HEK293T (cell line): ENCODE data around the gene NOA1.
"Not testable (repeated sequence)": the region's sequence is repeated elsewhere in the genome, so short reads cannot be mapped to it uniquely, and the experiment has no call there.

Experiments
- CTCF ChIA-PET: fragments of 350-600 bp; formaldehyde crosslinking; extraction: SDS; loops from one replicate; lab custom pipeline; 2021; ENCODE audit warnings: antibody characterized with exemption, inconsistent platforms; lab: Yijun Ruan, JAX
- POLR2A ChIA-PET: fragments of 350-600 bp; formaldehyde crosslinking; extraction: SDS; loops from one replicate; lab custom pipeline; 2020; ENCODE audit warnings: antibody characterized with exemption, inconsistent platforms; lab: Yijun Ruan, JAX
- DNase-seq: peaks from one replicate; pipeline ENCODE4 v3.0.0; 2012; ENCODE audit warnings: mixed read lengths; ENCODE audit errors: extremely low spot score
- ARNT ChIP-seq: fragments of 450-650 bp; IDR thresholded peaks from 2 replicates; pipeline ENCODE4 v1.6.1; 2017; ENCODE audit warnings: mild to moderate bottlenecking
- BHLHE40 ChIP-seq: fragments of 450-650 bp; IDR thresholded peaks from 2 replicates; pipeline ENCODE4 v1.6.1; 2016; ENCODE audit warnings: mild to moderate bottlenecking, moderate library complexity, borderline replicate concordance
- CTBP1 ChIP-seq: fragments of 450-650 bp; IDR thresholded peaks from 2 replicates; pipeline ENCODE4 v1.6.1; 2016; ENCODE audit warnings: borderline replicate concordance
- ELF4 ChIP-seq: fragments of 450-650 bp; IDR thresholded peaks from 2 replicates; pipeline ENCODE4 v1.6.1; 2017; ENCODE audit warnings: antibody characterized with exemption
- FOXA1 ChIP-seq: fragments of 450-650 bp; IDR thresholded peaks from 2 replicates; pipeline ENCODE4 v1.6.1; 2016; ENCODE audit warnings: mild to moderate bottlenecking
- FOXK2 ChIP-seq: fragments of 450-650 bp; IDR thresholded peaks from 2 replicates; pipeline ENCODE4 v1.6.1; 2016; ENCODE audit warnings: mild to moderate bottlenecking
- FOXM1 ChIP-seq: fragments of 450-650 bp; IDR thresholded peaks from 2 replicates; pipeline ENCODE4 v1.6.1; 2017; ENCODE audit warnings: mild to moderate bottlenecking, borderline replicate concordance
- HDGF ChIP-seq: fragments of 450-650 bp; IDR thresholded peaks from 2 replicates; pipeline ENCODE4 v1.6.1; 2017; ENCODE audit warnings: antibody characterized with exemption, borderline replicate concordance
- L3MBTL2 ChIP-seq: fragments of 450-650 bp; conservative IDR thresholded peaks from 2 replicates; pipeline ENCODE4 v1.6.1; 2016; ENCODE audit warnings: mild to moderate bottlenecking
- LEF1 ChIP-seq: fragments of 450-650 bp; IDR thresholded peaks from 2 replicates; pipeline ENCODE4 v1.6.1; 2017; ENCODE audit warnings: mild to moderate bottlenecking, borderline replicate concordance
- NFRKB ChIP-seq: fragments of 450-650 bp; IDR thresholded peaks from 2 replicates; pipeline ENCODE4 v1.6.1; 2016; ENCODE audit warnings: mild to moderate bottlenecking, moderate library complexity
- SP1 ChIP-seq: fragments of 450-650 bp; IDR thresholded peaks from 2 replicates; pipeline ENCODE4 v1.6.1; 2017
- SUZ12 ChIP-seq: fragments of 450-650 bp; IDR thresholded peaks from 2 replicates; pipeline ENCODE4 v1.6.1; 2016; ENCODE audit warnings: mild to moderate bottlenecking
- TARDBP ChIP-seq: fragments of 450-650 bp; IDR thresholded peaks from 2 replicates; pipeline ENCODE4 v1.6.1; 2016
- ZNF384 ChIP-seq: fragments of 450-650 bp; IDR thresholded peaks from 2 replicates; pipeline ENCODE4 v1.6.1; 2016
- TF ChIP-seq, protein P1 (sequence below): fragments of 450-650 bp; IDR thresholded peaks from 2 replicates; pipeline ENCODE4 v1.6.1; 2016

NOA1 gene

DNA sequence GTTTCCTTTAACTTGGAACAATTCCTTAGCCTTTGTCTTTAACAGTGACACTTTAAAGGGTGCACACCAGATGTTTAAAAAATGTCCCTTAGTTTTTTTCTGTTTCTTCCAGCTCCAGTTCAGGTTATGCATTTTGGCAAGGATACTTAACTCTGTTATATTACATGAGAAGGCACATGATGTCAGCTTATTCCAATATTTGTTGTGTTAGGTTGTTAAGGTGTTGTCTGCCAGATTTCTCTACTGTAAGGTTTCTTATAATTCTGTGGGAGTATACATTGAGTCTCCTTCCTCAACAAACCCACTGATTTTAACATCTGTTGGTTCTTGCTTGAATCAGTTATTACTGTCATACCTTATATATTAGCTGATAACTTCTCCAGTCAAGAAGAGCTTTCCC is 36.4 kb downstream of the NOA1 start:
- no peak for DNase-seq
- ChIA-PET POLR2A (no interaction called here), CTCF (interaction anchor here (0.6 kb wide), 1 partner anchor 258 kb away, joined by 4 read pairs; no protein-coding TSS in a partner anchor)
- TF ChIP-seq ZNF384 (no peak), SP1 (no peak), LEF1 (no peak), FOXK2 (no peak), HDGF (no peak), CTBP1 (no peak), BHLHE40 (no peak), L3MBTL2 (no peak), NFRKB (no peak), ELF4 (no peak)

DNA sequence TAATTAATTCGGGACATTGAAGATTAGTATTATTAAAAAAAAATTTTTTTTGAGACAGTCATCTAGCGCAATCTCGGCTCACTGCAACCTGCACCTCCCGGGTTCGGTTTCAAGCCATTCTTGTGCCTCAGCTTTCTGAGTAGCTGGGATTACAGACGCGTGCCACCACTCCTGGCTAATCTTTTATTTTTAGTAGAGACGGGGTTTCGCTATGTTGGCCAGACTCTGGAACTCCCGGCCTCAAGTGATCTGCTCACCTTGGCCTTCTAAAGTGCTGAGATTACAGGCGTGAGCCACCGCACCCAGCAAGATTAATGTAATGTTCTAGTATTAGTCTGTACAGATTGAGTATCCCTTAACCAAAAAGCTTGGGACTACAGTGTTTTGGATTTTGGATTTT is 37.0 kb downstream of the NOA1 start:
- CTCF ChIA-PET: no interaction called here
- TF ChIP-seq TARDBP: no peak
- TF ChIP-seq FOXM1: no peak
- no peak for TF ChIP-seq ZNF384
- no peak for TF ChIP-seq CTBP1
- DNase-seq: no peak
- POLR2A ChIA-PET: no interaction called here

DNA sequence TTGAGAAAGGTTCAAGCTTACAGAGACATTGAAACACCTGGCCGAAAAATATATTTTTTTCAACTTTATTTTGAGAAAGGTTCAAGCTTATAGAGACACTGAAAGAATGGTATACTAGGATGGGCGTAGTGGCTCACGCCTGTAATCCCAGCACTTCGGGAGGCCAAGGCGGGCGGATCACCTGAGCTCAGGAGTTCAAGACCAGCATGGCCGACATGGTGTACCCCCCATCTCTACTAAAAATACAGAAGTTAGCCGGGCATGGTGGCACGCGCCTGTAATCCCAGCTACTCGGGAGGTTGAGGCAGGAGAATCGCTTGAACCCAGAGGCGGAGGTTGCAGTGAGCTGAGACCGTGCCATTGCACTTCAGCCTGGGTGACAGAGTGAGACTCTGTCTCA is 37.6 kb downstream of the NOA1 start:
- DNase-seq, POLR2A ChIA-PET, CTCF ChIA-PET: not testable (repeated sequence)

DNA sequence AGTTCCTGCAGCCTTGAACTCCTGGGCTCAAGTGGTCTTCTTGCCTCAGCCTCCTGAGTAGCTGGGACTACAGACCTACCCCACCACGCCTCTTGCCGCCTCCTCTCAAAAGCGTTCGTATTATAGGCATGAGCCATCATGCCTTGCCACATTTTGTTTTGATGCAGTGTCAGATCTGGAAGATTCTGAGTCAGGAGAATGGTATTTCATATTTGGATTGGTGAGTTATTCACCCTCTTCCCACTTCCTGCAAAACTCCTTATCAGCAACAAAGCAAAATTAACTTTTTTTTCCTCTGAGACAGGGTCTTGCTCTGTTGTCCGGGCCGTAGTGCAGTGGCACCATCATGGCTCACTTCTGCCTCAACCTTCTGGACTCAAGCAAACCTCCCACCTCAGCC is 40.1 kb downstream of the NOA1 start:
- POLR2A ChIA-PET: no interaction called here
- CTCF ChIA-PET: interaction anchor here (0.6 kb wide), 1 partner anchor 23 kb away, joined by 5 read pairs; no protein-coding TSS in a partner anchor
- DNase-seq: no peak
- TF ChIP-seq FOXK2: no peak
- no peak for TF ChIP-seq L3MBTL2
- no peak for TF ChIP-seq TARDBP
- TF ChIP-seq CTBP1: no peak
- no peak for TF ChIP-seq LEF1
- no peak for TF ChIP-seq SP1
- TF ChIP-seq, protein P1, sequence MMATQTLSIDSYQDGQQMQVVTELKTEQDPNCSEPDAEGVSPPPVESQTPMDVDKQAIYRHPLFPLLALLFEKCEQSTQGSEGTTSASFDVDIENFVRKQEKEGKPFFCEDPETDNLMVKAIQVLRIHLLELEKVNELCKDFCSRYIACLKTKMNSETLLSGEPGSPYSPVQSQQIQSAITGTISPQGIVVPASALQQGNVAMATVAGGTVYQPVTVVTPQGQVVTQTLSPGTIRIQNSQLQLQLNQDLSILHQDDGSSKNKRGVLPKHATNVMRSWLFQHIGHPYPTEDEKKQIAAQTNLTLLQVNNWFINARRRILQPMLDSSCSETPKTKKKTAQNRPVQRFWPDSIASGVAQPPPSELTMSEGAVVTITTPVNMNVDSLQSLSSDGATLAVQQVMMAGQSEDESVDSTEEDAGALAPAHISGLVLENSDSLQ: no peak

DNA sequence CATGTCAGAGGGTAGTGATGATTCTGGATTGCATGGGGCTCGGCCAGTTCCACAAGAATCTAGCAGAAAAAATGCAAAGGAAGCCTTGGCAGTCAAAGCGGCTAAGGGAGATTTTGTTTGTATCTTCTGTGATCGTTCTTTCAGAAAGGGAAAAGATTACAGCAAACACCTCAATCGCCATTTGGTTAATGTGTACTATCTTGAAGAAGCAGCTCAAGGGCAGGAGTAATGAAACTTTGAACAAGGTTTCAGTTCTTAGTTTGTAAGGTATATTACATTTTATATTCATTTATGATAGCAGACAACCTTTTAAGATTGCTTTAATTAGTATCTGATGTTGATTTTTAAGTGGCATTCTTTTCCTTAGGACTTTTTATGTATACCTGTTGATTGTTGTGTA is 45.5 kb downstream of the NOA1 start:
- CTCF ChIA-PET: no interaction called here

DNA sequence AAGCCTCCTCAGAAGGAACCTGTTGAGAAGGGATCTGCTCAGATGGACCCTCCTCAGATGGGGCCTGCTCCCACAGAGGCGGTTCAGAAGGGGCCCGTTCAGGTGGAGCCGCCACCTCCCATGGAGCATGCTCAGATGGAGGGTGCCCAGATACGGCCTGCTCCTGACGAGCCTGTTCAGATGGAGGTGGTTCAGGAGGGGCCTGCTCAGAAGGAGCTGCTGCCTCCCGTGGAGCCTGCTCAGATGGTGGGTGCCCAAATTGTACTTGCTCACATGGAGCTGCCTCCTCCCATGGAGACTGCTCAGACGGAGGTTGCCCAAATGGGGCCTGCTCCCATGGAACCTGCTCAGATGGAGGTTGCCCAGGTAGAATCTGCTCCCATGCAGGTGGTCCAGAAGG is 46.8 kb downstream of the NOA1 start:
- ChIA-PET POLR2A (no interaction called here), CTCF (interaction anchor here (0.6 kb wide), 1 partner anchor 542 kb away, joined by 7 read pairs; no protein-coding TSS in a partner anchor)
- TF ChIP-seq, protein P1: no peak
- TF ChIP-seq TARDBP (no peak), SP1 (no peak), NFRKB (no peak), L3MBTL2 (no peak), ZNF384 (no peak), ARNT (no peak), FOXA1 (no peak), SUZ12 (no peak), HDGF (no peak), LEF1 (no peak), BHLHE40 (no peak), FOXK2 (no peak), FOXM1 (no peak), ELF4 (no peak), CTBP1 (no peak)
- no peak for DNase-seq

More for the DNA sequence above, 45.5 kb downstream of the NOA1 start:
- no peak for DNase-seq
- POLR2A ChIA-PET: no interaction called here
- TF ChIP-seq ZNF384 (no peak), LEF1 (no peak), CTBP1 (no peak), FOXM1 (no peak), FOXK2 (no peak), SUZ12 (no peak), NFRKB (no peak), HDGF (no peak), SP1 (no peak), FOXA1 (no peak), TARDBP (no peak), ARNT (no peak), ELF4 (no peak), BHLHE40 (no peak), L3MBTL2 (no peak)
- TF ChIP-seq, protein P1: no peak

DNA sequence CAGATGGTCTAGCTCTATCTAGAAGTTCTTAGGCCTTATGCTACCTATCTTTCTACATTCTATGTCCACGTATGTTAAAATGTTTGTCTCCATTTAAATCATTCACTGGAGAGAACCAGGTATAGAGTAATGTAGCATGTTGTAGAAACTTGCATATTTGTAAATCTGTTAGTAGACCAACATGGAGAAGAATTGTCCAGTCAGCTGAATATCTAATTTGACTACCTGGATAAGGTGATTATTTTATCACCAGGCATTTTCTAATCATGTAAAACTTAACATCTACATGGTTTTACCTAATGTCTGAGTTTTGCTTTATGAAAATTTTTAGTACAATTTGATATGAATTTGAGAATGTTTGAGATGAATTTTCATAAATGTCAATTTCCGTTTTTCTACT is 50.2 kb downstream of the NOA1 start:
- TF ChIP-seq HDGF: no peak
- no peak for TF ChIP-seq CTBP1
- no peak for TF ChIP-seq FOXA1
- TF ChIP-seq L3MBTL2: no peak
- no peak for TF ChIP-seq LEF1
- no peak for TF ChIP-seq SUZ12
- no peak for TF ChIP-seq BHLHE40
- no peak for TF ChIP-seq ZNF384
- no peak for TF ChIP-seq SP1
- no peak for TF ChIP-seq FOXK2
- no peak for TF ChIP-seq TARDBP
- no peak for TF ChIP-seq ARNT
- no peak for TF ChIP-seq NFRKB
- ChIA-PET CTCF (no interaction called here), POLR2A (no interaction called here)
- DNase-seq: no peak

DNA sequence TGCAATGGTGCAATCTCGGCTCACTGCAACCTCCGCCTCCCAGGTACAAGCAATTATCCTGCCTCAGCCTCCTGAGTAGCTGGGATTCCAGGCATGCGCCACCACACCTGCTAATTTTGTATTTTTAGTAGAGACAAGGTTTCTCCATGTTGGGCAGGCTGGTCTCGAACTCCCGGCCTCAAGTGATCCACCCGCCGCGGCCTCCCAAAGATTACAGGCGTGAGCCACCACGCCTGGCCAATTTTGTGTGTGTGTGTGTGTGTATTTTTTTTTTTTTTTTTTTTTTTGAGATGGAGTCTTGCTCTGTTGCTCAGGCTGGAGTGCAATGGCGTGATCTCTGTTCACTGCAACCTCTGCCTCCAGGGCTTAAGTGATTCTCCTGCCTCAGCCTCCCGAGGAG is 62.4 kb downstream of the NOA1 start:
- DNase-seq, CTCF ChIA-PET: not testable (repeated sequence)
- POLR2A ChIA-PET: interaction anchor here (1.8 kb wide), 1 partner anchor 63 kb away, joined by 7 read pairs; the partner anchor contains the start of genes NOA1 and POLR2B
